HG03097 (cell line): Measurements from ENCODE around the gene HLA-B.
"Not testable (repeated sequence)": the region's sequence is repeated elsewhere in the genome, so short reads cannot be mapped to it uniquely, and the experiment has no call there.

Experiments
- ATAC-seq: cut with Tn5 transposase; IDR thresholded peaks from one replicate; pipeline ENCODE4 v1.9.1; 2021; ENCODE audit not compliant: unreplicated experiment, low FRiP score

The HLA-B gene

GRCh38 chr6:31356946-31357466, at the start of gene HLA-B:
TSS of gene HLA-B (minus strand) at chr6:31357179. CDS start at chr6:31357158, 21 bp downstream.
- ATAC-seq, result peak; percentile 80

- no peak for ATAC-seq
Measured at GRCh38 chr6:31405996-31406395, 49.0 kb upstream of the HLA-B start.

GRCh38 chr6:31404061-31404364, 47.0 kb upstream of the HLA-B start:
- ATAC-seq, result not testable (repeated sequence)

GRCh38 chr6:31403283-31404060, 46.5 kb upstream of the HLA-B start, which contains the start of gene MICA:
TSS of gene MICA (plus strand) at chr6:31403595. CDS start at chr6:31403633, 38 bp downstream.
- no peak for ATAC-seq

GRCh38 chr6:31402324-31403282, 45.6 kb upstream of the HLA-B start:
- no peak for ATAC-seq

GRCh38 chr6:31401403-31401802, 44.4 kb upstream of the HLA-B start:
- ATAC-seq, result no peak

- ATAC-seq, result no peak
Measured at GRCh38 chr6:31400467-31401289, 43.7 kb upstream of the HLA-B start.

- no peak for ATAC-seq
Measured at GRCh38 chr6:31399589-31400466, 42.8 kb upstream of the HLA-B start.

GRCh38 chr6:31397901-31398525, 41.0 kb upstream of the HLA-B start:
- ATAC-seq, result no peak

GRCh38 chr6:31397153-31397499, 40.1 kb upstream of the HLA-B start:
- not testable (repeated sequence) for ATAC-seq

- no peak for ATAC-seq
Measured at GRCh38 chr6:31396422-31397152, 39.6 kb upstream of the HLA-B start.

GRCh38 chr6:31395832-31396231, 38.9 kb upstream of the HLA-B start:
- no peak for ATAC-seq

GRCh38 chr6:31394381-31394780, 37.4 kb upstream of the HLA-B start:
- ATAC-seq, result no peak

- no peak for ATAC-seq
Measured at GRCh38 chr6:31393932-31394331, 37.0 kb upstream of the HLA-B start.

GRCh38 chr6:31389802-31390132, 32.8 kb upstream of the HLA-B start:
- not testable (repeated sequence) for ATAC-seq

GRCh38 chr6:31388916-31389801, 32.2 kb upstream of the HLA-B start:
- not testable (repeated sequence) for ATAC-seq

GRCh38 chr6:31386977-31387376, 30.0 kb upstream of the HLA-B start:
- ATAC-seq, result no peak

- ATAC-seq, result no peak
Measured at GRCh38 chr6:31386099-31386498, 29.1 kb upstream of the HLA-B start.
